Lung microvascular endothelial cell (primary cell): ENCODE data around the gene GIPC3. TPM values are rescaled to one million over a fixed set of nuclear protein-coding genes. Genes with fewer than 3 reads are reported as not detected.
A peak's percentile ranks its signal among the peaks of the same experiment; 100 is the strongest.

Experiments
- DNase-seq, 2 donors: peaks; one replicate each; pipeline versions ENCODE4 v3.0.0 to v3.0.0-alpha.2; 2010; ENCODE audit warnings: low read depth in 2 of 2
- total RNA-seq: library from RNA; depleted of rRNA; stranded (reverse); fragments of >200 nt; gene quantifications from 2 replicates; pipeline ENCODE4 v1.2.1, GENCODE V29; 2014

GIPC3 gene, protein sequence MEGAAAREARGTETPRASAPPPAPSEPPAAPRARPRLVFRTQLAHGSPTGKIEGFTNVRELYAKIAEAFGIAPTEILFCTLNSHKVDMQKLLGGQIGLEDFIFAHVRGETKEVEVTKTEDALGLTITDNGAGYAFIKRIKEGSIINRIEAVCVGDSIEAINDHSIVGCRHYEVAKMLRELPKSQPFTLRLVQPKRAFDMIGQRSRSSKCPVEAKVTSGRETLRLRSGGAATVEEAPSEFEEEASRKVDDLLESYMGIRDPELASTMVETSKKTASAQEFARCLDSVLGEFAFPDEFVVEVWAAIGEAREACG
- total RNA-seq, result 0.20 and 0.65 TPM in 2 replicates

DNA sequence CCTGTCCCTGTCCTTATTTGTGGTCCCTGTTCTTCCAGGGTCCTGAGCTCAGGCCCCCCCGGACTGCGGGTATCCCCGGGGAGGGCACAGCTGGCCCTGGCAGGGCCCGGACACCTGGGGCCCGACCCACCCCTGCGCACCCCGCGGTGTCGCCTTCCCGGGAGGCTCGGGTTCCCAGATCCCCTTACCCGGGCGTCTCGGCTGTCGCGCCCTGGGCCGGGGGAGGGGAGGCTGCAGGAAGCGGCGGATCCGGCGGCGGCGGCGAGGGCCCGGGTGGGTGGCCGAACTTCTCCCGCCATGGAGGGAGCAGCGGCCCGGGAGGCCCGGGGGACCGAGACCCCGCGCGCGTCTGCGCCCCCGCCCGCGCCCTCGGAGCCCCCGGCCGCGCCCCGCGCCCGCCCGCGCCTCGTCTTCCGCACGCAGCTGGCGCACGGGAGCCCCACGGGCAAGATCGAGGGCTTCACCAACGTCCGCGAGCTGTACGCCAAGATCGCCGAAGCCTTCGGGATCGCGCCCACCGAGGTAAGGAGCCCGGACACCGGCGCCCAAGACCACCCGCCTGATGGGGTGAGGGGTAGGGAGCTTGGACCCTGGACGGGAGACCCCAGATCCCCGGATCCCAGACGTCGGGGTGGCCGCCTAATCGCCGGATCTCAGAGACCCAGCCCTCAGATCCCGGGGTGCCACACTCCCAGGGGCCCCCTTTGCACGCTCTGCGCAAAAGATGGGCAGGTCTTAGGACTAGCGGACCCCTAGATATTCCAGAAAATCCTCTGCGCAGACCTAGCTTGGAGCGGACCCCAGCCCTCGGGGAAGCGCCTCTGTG, at the start of gene GIPC3:
Gene GIPC3 (plus strand): TSS at position 178 of the 826 bp plus-strand sequence. CDS start 120 bp downstream, at position 298.
- DNase-seq, result no peak

DNA sequence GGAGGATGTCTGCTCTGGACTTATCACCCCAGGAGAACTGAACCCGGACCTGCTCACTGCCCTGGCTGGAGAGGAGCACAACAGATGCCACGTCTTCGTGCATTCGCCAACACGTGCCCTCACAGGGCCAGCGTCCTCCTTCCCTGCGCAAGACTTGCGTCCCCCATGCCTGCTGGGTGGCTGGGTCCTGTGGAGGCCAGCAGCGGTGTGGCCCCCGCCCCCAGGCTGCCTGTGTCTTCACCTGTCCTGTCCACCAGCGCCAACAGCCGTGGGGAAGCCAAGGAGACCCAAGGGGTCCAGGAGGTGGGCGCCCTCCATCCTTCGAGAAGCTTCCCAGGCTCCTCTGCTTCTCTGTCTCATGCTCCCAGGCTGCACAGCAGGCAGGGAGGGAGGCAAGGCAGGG, 49.7 kb upstream of the GIPC3 start:
- DNase-seq, result no peak

DNA sequence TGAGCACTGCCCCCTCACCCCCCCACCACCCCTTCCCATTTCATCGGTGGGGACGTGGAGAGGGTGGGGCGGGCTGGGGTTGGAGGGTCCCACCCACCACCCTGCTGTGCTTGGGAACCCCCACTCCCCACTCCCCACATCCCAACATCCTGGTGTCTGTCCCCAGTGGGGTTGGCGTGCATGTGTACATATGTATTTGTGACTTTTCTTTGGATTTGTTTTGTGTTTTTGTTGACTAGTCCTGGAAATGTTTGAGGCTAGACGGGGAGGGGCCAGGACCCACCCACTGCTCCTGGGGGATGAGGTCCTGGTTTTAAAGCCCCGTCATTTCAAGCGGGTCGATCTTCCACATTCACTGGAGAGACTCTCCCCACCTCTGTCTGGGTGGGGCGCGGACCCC, 49.3 kb upstream of the GIPC3 start:
- no peak for DNase-seq

DNA sequence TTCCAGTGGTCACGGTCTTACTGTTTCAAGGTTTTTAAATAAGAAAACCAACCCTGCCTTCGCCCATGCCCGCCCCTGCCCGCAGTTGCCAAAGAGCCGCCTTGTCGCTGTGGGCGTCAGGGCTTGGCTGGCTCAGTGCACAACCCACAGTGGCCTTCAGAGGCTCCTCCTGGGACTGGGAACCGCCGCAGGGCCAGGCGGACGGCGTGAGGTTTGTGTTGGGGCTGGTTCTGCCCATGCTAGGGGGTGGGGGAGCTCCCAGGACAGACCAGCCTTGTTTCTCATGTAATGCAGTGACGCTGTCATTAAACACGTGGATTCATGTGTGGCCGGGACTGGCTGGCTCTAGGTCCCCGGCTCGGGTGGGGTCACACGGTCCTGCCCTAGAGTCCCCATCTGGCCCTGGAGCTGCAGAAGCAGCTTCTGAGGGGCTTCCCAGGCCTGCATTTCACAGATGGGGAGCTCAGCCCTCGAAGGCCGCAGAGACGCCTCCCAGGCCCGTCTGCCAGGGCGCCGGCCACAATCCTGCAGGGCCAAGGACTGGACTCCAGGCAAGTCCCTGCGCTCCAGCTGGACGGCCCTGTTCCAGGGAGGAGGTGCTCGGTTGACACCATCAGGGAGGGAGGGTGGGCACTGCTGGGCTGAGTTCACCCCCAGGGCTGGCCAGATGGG, 48.7 kb upstream of the GIPC3 start:
- DNase-seq, result no peak

DNA sequence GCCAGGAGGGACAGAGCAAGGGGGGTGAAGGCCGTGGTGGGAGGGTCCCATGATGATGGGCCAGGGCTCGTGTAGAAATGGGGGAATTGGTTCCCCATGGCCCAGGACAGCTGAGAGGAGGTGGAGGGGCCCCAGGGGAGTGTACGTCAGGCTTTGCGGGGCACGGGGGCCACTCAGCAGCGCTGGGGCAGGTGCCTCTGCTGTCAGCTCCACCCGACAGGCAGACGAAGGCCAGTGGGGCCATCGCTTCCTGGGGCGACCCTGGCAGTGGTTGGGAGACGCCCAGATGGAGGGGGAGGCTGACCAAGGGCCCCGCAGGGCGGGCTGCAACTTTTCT, 48.2 kb upstream of the GIPC3 start:
- DNase-seq, result no peak

DNA sequence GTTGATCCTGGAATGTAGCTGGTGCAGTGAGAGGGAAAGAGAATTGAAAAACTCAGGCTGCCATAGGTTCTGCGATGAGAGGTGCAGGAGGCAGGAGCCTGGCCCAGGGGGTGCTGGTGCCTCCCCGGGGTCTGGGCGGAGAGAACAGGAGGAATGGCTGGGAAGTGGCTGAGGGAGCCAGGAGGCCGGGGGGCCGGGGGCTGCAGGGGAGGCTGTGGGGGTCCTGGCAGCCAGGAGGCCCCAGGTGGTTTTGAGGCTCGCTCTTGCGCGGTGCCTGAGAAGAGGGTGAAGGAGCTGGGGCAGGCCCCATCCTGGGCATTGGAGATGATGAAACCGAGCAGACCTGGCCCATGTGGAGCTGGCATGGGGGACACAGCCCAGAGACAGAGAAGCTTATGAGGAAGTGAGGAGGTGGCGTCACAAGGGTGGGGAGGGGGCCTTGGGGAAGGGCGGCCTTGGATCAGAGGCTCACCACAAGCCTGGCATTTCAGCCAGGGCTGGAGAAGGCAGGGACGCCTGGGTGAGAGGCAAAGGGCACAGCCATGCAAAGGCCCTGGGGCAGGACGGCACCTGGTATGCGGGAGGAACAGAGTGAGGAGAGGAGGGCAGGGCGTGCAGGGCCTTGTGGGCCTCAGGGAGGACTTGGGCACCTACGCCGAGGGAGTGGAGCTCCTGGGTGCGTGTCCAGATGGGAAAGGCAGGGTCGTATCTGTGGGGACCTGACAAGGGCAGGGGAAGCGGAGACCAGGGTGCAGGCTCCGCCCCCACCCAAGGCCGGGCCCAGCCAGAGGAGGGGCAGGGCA, 47.6 kb upstream of the GIPC3 start:
- DNase-seq, result no peak

DNA sequence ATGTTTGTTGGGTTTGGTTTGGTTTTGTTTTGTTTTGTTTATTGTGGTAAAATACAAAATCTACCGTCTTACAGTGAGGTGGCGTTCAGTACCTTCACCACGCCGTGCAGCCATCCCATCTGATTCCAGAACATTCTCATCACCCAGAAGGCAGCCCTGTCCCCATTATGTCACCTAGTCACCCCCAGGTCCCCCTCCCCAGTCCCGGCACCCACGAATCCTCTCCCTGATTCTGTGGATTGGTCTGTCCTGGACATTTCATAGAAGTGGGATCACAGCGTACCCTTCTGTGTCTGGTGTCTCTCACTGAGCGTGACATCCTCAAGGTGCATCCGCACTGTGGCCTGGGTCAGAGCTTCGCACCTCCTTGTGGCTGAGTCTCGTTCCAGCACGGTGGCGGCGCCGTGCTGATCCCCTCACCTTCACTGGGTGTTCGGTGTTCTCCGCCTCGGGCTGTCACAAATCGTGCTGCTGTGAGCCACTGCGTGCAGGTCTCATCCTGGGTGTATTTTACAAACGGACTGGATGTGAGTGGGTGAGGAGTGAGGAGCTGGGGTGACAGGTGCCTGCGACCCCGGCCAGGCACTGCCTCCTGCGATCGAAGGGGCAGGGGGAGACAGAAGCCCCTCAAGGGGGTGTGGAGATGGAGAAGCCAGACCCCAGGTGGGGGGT, 46.9 kb upstream of the GIPC3 start:
- DNase-seq, result no peak

DNA sequence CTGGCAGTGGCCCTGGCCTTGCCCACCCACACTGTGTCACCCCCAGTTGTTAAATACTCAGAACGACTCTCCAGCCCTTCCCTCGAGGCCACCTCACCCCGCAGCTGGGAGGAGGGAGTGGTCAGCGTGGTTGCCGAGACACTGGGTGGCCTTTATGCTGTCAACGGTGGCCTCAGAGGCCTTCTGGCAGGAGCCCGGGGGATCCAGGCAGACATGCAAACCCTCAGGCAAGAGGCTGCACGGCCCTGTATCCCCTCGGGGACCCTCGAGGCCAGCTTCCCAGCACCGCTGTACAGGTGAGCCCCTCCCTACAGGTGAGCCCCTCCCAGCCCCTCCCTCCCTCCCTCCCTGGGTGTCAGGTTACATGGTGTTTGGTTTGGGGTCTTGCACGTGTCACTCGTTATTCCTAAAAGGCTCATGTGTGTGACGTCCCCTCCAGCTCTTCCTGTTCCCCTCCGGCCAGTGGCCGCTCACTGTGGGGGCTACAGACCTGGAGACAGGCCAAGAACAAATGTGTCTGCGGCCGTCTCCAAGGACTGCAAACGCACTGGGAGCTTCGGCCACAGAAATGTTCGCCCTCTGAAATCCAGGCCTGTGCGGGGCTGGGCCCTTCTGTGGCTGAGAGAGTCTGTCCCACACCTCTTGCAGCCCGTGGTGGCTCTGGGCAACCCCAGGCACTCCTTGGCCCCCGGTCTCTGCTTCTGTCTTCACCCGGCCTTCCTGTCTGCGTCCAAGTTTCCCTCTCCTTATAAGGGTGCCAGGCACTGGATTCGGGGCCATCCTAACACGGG, 46.1 kb upstream of the GIPC3 start, which contains the start of gene TEKTIP1:
Gene TEKTIP1 (plus strand): TSS at position 210 of the 791 bp plus-strand sequence. CDS start 4 bp downstream, at position 214.
- no peak for DNase-seq

DNA sequence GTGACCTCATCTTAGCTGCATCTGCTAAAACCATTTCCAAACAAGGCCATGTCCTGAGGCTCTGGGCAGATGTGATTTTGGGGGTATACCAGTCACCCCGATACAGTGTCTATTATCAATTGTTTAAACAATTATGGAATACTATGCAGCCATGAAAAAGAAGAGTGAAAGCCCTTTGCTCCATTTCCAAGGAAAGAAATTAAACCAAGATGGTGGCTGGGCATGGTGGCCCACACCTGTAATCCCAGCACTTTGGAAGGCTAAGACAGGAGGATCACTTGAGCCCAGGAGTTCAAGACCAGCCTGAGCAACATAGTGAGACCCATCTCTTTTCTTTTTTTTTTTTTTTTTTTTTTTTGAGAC, 45.5 kb upstream of the GIPC3 start:
- DNase-seq, result no peak

DNA sequence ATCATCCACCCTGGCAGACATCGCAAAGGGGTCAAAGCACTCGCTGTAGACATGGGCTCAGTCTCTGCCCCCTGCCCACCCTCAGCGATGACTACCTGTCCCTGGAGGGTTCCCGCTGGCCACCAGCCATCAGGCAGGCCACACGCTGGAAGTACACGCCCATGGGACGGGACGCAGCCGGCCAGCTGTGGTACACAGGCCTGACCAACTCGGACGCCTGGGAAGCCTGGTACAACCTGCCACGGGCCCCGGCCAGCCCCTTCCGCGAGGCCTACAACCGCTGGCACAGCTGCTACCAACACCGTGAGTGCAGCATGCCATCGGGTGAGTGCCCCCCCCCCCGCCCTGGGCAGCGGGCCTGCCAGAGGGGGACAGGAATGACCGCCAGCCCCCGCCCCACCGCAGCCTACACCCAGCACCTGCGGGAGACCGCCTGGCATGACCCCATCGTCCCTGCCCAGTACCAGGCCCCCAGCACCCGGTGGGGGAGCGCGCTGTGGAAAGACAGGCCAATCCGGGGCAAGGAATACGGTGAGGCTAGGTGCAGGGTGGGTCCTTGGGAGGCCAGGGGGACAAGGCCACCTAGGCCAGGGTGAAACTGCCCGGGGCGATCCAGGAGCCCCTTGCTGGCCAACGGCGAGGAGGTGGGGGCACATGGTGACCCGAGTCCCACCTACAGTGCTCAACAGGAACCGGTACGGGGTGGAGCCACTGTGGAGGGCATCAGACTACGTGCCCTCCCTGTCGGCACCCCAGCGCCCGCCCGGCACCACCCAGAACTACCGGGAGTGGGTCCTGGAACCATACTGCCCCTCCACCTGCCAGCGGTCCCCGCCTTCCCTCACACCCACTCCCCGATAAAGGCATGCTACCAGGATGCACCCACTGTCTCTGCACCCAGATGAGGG, 41.9 kb upstream of the GIPC3 start:
- DNase-seq, result no peak

DNA sequence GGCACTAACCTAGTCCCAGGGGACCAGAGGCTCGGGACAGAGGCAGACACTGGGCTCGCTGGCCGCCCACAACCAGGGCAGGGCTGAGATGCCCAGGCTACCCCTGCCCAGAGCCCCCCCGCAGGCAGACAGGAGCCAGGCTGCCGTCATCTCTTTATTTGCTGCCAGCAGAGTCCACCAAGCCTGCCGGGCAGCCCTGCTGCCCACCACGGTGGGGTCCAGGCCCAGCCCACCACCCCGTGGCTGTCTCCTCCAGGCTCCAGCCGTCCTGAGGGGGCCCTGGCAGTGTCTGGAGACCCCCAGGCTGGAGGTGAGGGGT, 41.3 kb upstream of the GIPC3 start:
- no peak for DNase-seq

DNA sequence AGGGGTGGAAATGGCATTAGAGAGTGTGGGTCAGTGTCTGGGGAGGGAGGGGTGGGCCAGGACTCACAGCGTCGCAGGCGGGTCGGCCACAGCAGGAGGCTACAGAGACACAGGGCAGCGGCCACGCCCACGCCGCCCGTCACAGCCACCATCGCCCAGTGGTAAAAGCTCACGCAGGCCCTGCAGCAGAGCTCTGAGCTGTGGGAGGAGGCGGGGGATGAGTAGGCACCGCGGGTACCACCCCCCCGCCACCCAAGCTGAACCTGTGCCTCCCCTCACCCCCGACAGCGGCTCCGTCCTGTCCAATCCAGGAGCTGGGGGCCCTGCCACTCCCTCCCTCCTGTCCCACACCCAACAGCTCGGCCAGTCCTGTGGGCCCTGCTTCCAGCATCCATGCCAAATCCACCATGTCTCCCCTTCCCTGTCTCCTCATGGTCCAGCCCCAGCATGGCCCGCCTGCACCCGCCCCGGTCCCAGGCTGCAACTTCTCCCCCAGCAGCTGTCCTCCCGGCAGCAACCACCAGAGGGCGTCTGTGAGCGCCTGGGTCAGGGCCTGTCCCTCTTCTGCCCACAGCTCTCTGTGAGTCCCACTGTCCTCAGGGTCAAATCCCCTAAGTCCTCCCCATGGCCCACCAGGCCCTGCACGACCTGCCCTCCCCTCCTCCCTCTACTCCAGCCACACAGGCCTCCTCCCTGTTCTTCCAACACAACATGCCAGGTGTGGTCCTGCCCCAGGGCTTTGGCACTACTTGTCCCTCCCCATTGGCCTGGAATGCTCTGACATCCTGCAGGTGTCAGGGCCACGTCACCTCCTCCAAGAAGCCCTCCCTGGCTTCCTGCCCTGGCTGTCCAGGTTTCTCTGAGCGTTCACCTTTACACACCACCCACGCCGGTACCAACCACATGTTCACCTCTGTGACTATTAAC, 40.3 kb upstream of the GIPC3 start:
- peak; percentile 57 to 71 for DNase-seq

DNA sequence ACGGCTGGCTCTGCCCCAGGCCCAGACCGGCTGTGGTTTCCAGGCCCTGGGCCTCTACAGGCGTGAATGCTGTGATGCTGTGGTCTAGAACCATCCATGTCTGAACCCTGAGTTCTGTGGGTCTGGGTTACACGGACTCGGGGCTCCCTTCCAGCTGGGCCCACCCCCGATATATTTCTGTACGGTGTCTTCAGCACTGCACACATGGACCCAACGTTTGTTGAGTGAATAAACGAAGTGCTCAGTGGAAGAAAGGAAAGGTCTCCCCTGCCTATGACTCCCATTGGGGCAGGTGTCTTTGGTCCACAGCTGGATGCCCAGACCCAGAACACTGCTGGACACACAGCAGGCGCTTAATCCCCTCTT, 39.6 kb upstream of the GIPC3 start:
- no peak for DNase-seq

DNA sequence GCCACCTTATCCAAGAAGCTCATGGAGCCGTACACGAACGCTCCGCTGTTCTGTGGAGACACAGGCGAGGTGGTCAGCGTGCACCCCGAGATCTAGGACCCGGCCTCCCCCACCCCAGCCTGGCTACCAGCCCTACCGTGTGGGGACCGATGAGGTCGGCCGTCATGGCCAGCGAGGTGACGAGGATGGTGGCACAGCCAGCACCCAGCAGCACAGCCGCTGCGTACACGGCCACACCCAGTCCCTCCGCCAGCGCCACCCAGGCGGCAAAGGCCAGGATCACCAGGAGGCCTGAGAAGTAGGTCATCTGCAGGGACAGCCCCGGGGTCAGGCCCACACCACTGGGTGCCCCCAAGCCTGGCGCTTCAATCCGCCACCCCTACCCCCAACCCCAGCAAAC, 39.2 kb upstream of the GIPC3 start:
- no peak for DNase-seq

DNA sequence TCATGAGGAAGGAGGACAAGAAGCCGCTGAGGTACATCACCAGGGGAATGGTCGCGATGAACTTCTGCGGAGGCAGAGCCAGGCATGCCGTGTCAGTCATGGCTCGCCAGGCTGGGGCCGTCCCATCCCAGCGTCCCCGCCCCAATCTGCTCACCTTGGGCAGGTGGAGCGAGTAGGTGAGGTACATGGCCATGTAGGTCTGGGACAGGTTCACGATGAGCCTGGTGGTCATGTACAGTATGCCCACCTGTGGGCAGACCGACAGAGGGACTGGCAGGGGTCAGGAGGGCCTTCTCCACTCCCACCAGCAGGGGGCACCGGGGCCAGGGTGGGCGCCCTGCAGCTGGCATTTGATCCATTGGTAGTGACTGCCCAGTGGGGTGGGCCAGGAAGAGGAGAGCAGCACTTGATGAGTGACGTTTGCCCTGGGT, 38.0 kb upstream of the GIPC3 start:
- DNase-seq, result peak; percentile 30 to 33

DNA sequence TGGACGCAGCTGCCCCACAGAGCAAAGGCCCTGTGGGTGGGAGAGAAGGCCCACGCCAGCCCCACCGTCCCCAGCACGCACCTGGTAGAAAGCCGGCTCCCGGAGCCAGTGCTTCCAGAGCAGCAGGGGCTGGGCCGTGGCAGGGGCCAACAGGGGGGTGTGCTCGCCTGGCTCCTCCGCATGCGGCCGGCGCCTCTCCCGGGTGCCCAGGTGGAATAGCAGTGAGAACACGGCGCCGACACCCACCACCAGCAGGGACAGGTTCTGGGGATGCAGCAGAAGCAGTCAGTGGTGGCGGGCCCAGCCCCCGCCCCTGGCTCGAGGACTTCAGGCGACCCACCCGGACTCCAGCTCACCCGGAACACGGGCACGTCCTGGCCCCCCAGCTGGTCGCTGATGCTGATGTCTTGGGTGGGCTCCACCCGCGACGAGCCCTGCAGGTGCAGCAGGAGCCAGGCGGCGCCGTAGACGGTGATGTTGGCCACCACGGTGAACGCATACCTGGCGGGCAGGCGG, 37.5 kb upstream of the GIPC3 start:
- DNase-seq, result no peak

DNA sequence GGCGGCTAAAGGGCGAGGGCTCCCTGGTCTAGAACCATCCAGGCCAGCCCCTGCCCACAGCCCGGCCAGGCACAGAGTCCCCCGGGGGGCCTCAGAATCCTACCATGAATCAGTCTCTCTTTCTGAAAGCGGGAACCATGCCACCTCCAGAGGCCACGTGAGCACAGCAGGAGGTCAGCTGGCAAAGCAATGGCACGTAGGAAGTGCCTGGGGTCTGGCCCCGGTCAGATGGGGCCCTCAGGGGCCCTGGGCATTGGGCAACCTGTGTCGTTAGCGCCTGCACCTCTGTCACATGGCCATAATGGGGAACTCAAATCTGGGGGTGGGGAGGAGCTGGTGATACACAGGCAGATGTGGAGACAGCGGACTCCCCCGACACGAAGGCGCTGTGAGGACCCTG, 36.7 kb upstream of the GIPC3 start:
- DNase-seq, result no peak

DNA sequence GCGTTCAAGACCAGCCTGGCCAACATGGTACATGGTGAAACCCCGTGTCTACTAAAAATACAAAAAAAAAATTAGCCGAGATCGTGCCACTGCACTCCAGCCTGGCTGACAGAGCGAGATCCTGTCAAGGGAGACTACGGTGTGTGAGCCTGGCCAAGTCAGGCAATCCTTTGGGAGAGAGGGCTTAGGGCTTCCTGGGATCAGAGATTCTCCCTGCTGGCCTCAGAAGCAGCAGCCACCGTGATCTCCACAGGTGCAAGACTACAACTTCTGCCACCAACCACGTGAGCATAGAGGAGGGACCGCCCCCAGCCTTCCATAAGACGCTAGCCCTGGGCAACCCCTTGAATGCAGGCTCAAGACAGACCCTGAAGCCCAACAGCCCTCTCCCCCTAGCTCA, 35.5 kb upstream of the GIPC3 start:
- no peak for DNase-seq
